Smooth muscle cell (in vitro differentiated cells): Measurements from ENCODE around the gene CACNA1C. TPM values are rescaled to one million over a fixed set of nuclear protein-coding genes. Genes with fewer than 3 reads are reported as not detected.

Experiments used
- DNase-seq: peaks from one replicate; lab custom pipeline; 2025; ENCODE audit not compliant: unreplicated experiment; lab: John Stamatoyannopoulos, UW
- H2AFZ ChIP-seq: fragments of 200-600 bp; sonication (generic); 2 replicates; pipeline ENCODE4 v1.6.0; 2016; ENCODE audit warnings: antibody characterized with exemption, low read depth, mild to moderate bottlenecking
- H3F3A ChIP-seq: fragments of 200-600 bp; sonication (generic); 2 replicates; pipeline ENCODE4 v1.6.0; 2017; ENCODE audit warnings: antibody characterized with exemption, low read depth
- H3K27ac ChIP-seq: fragments of 200-600 bp; sonication (generic); 2 replicates; pipeline ENCODE4 v1.5.1; 2016; ENCODE audit warnings: low read depth, mild to moderate bottlenecking
- H3K27me3 ChIP-seq: fragments of 200-600 bp; sonication (generic); 2 replicates; pipeline ENCODE4 v1.6.1; 2016; ENCODE audit warnings: low read depth, mild to moderate bottlenecking
- H3K36me3 ChIP-seq: fragments of 200-600 bp; sonication (generic); 2 replicates; pipeline ENCODE4 v1.5.1; 2016; ENCODE audit warnings: low read depth
- H3K4me1 ChIP-seq: fragments of 200-600 bp; sonication (generic); 2 replicates; pipeline ENCODE4 v1.5.1; 2016; ENCODE audit warnings: low read depth
- H3K4me2 ChIP-seq: fragments of 200-600 bp; sonication (generic); 2 replicates; pipeline ENCODE4 v1.6.0; 2016; ENCODE audit warnings: mild to moderate bottlenecking
- H3K4me3 ChIP-seq: fragments of 200-600 bp; sonication (generic); 2 replicates; pipeline ENCODE4 v1.5.1; 2016; ENCODE audit warnings: mild to moderate bottlenecking
- H3K79me2 ChIP-seq: fragments of 200-600 bp; sonication (generic); 2 replicates; pipeline ENCODE4 v1.6.0; 2016; ENCODE audit warnings: low read depth, mild to moderate bottlenecking
- H3K9ac ChIP-seq: fragments of 200-600 bp; sonication (generic); 2 replicates; pipeline ENCODE4 v1.6.0; 2016; ENCODE audit warnings: low read depth
- H3K9me3 ChIP-seq: fragments of 200-600 bp; sonication (generic); replicated peaks from 2 replicates; pipeline ENCODE4 v1.5.1; 2016; ENCODE audit warnings: low read depth
- H4K20me1 ChIP-seq: fragments of 200-600 bp; sonication (generic); 2 replicates; pipeline ENCODE4 v1.6.0; 2016; ENCODE audit warnings: low read depth
- CTCF ChIP-seq: fragments of 200-600 bp; sonication (generic); IDR thresholded peaks from 2 replicates; pipeline ENCODE4 v1.5.1; 2017; ENCODE audit warnings: borderline replicate concordance, mild to moderate bottlenecking, antibody characterized with exemption; ENCODE audit not compliant: insufficient read depth, poor library complexity, severe bottlenecking
- WGBS: methylation state at CpG from one replicate; pipeline ENCODE4 v1.1.7; 2016; ENCODE audit warnings: low lambda C conversion rate; 5-methylcytosine and 5-hydroxymethylcytosine counted together
- polyA plus RNA-seq: library from polyadenylated mRNA; unstranded; fragments of >200 nt; fragmentation: Nextera tagmentation; extraction: Ambion mirVana; gene quantifications from 2 replicates; pipeline ENCODE4 v1.2.1, GENCODE V29; 2016
- total RNA-seq: library from RNA; depleted of rRNA; stranded (reverse); fragments of >200 nt; gene quantifications from 2 replicates; pipeline ENCODE4 v1.2.3, GENCODE V29; 2014

The CACNA1C gene
- total and polyA plus RNA-seq, 2 experiments from 2014 or later, result 1.6 to 4.5 TPM

GRCh38 chr12:2268471-2269286 is 215.9 kb downstream of the CACNA1C start:
- no peaks in the 10 kb centered on the region for H3K79me2 ChIP-seq
- H3K36me3 ChIP-seq, result no peaks in the 10 kb centered on the region
- no peaks in the 10 kb centered on the region for H3K9me3 ChIP-seq
- WGBS, result 74% methylated on average over 18 of the region's 18 CpGs
- no peaks in the 10 kb centered on the region for H3K27me3 ChIP-seq
- no peak overlapping the region for H2AFZ ChIP-seq
- H3K4me1 ChIP-seq, result peaks cover 8% of the 10 kb centered on the region
- DNase-seq, result no peak
- peak overlapping the region; percentile 2 for H3K27ac ChIP-seq
- H3F3A ChIP-seq, result no peaks in the 10 kb centered on the region
- no peak for TF ChIP-seq CTCF
- no peak overlapping the region for H3K9ac ChIP-seq
- H3K4me3 ChIP-seq, result no peak overlapping the region
- H4K20me1 ChIP-seq, result no peaks in the 10 kb centered on the region
- no peak overlapping the region for H3K4me2 ChIP-seq

- H3K9ac ChIP-seq, result no peak overlapping the region
- TF ChIP-seq CTCF, result no peak
- H3K27ac ChIP-seq, result no peak overlapping the region
- no peaks in the 10 kb centered on the region for H3K27me3 ChIP-seq
- H3K9me3 ChIP-seq, result no peaks in the 10 kb centered on the region
- no peak overlapping the region for H3K4me3 ChIP-seq
- H2AFZ ChIP-seq, result no peak overlapping the region
- WGBS, result 97% methylated on average over 6 of the region's 6 CpGs
- no peaks in the 10 kb centered on the region for H3F3A ChIP-seq
- H3K4me2 ChIP-seq, result no peak overlapping the region
- DNase-seq, result no peak
- no peaks in the 10 kb centered on the region for H3K36me3 ChIP-seq
- H3K79me2 ChIP-seq, result no peaks in the 10 kb centered on the region
- peaks cover 4% of the 10 kb centered on the region for H3K4me1 ChIP-seq
- H4K20me1 ChIP-seq, result no peaks in the 10 kb centered on the region
Observed at GRCh38 chr12:2270846-2271245, 218.1 kb downstream of the CACNA1C start.

GRCh38 chr12:2271961-2272360 is 219.2 kb downstream of the CACNA1C start:
- Histone ChIP-seq H3K27ac (no peak overlapping the region), H3K9me3 (no peaks in the 10 kb centered on the region), H2AFZ (no peak overlapping the region), H3F3A (no peaks in the 10 kb centered on the region), H4K20me1 (no peaks in the 10 kb centered on the region), H3K4me2 (no peak overlapping the region), H3K4me1 (peaks cover 4% of the 10 kb centered on the region), H3K4me3 (no peak overlapping the region), H3K9ac (no peak overlapping the region), H3K79me2 (no peaks in the 10 kb centered on the region), H3K36me3 (no peaks in the 10 kb centered on the region), H3K27me3 (no peaks in the 10 kb centered on the region)
- TF ChIP-seq CTCF, result no peak
- no peak for DNase-seq
- WGBS, result 82% methylated on average over 4 of the region's 4 CpGs

DNA sequence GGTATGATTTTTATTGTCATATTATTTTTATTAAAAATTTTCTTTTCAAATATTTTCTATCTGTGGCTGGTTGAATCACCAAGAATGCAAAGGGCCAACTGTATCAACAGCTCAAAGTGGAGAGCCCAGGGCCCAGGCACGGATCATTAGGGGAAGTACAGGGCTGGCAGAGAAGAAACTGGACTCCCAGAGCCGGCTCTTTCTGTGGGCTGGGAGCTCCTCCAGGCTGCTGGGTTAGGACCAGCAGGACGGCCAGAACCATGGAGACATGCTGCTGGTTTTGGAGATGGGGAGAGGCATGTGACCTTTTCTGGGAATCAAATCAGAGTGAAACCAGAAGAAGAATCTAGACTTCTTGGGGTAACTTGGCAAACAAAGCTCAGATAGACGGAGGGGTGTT is 220.5 kb downstream of the CACNA1C start:
- H3K79me2 ChIP-seq, result no peaks in the 10 kb centered on the region
- DNase-seq, result no peak
- TF ChIP-seq CTCF, result no peak
- no peak overlapping the region for H2AFZ ChIP-seq
- no peak overlapping the region for H3K9ac ChIP-seq
- no peaks in the 10 kb centered on the region for H3F3A ChIP-seq
- whole genome bisulfite sequencing, result 80% methylated on average over 4 of the region's 4 CpGs
- H3K4me3 ChIP-seq, result no peak overlapping the region
- no peaks in the 10 kb centered on the region for H3K36me3 ChIP-seq
- no peak overlapping the region for H3K27ac ChIP-seq
- H4K20me1 ChIP-seq, result no peaks in the 10 kb centered on the region
- no peak overlapping the region for H3K4me2 ChIP-seq
- H3K9me3 ChIP-seq, result no peaks in the 10 kb centered on the region
- H3K27me3 ChIP-seq, result no peaks in the 10 kb centered on the region
- H3K4me1 ChIP-seq, result no peaks in the 10 kb centered on the region
